HepG2 (cell line): ENCODE results near the gene STK40. TPM values are rescaled to one million over a fixed set of nuclear protein-coding genes. Genes with fewer than 3 reads are reported as not detected.

Experiments
- ATAC-seq: fragments of 200-7000 bp; cut with Tn5 transposase; 3 replicates; pipeline ENCODE4 v1.9.1; 2020; ENCODE audit warnings: mild to moderate bottlenecking, moderate library complexity
- BruUV-seq: library from RNA; stranded (reverse); fragments of 400-500 nt; replicated peaks from 2 replicates; lab custom pipeline; 2021; lab: Mats Ljungman, UMichigan
- CTCF ChIA-PET: fragments of 300-600 bp; formaldehyde crosslinking; extraction: SDS; loops from one replicate; lab custom pipeline; 2021; ENCODE audit warnings: low total read pairs, inconsistent platforms, low intra/inter-chr PET ratio; lab: Yijun Ruan, JAX
- POLR2A ChIA-PET: fragments of 350-600 bp; sonication (Branson Sonifier 250); formaldehyde crosslinking; loops from one replicate; lab custom pipeline; 2020; ENCODE audit warnings: antibody characterized with exemption, inconsistent platforms; lab: Yijun Ruan, JAX
- DNase-seq: peaks from one replicate; pipeline ENCODE4 v3.0.0-alpha.2; 2015; ENCODE audit warnings: low spot score
- FAIRE-seq: peaks from 3 replicates; lab custom pipeline; 2011; peaks lifted over from hg19 to GRCh38; lab: Jason Lieb, UNC
- H2AFZ ChIP-seq: one replicate; pipeline ENCODE4 v1.6.1; 2011; ENCODE audit warnings: low read length, inconsistent platforms
- H3K27ac ChIP-seq: fragments of 300-600 bp; 3 replicates; pipeline ENCODE4 v1.8.0; 2011; ENCODE audit warnings: mixed run types, mild to moderate bottlenecking, mixed read lengths, low read length, inconsistent platforms; ENCODE audit not compliant: insufficient read depth; ENCODE audit errors: extremely low read length
- H3K27me3 ChIP-seq, 2 experiments: fragments of 200-600 bp in 1 of 2; 2 replicates in 1 of 2; 3 replicates in 1 of 2; pipeline versions ENCODE4 v1.6.0 to v1.8.0; 2011; ENCODE audit warnings: low read length in 2 of 2, mild to moderate bottlenecking in 2 of 2, moderate library complexity in 2 of 2, inconsistent platforms in 1 of 2; ENCODE audit not compliant: insufficient read depth in 2 of 2, control insufficient read depth in 1 of 2
- H3K36me3 ChIP-seq, 2 experiments: fragments of 200-600 bp in 1 of 2; replicated peaks in 1 of 2; 2 replicates in 1 of 2; 3 replicates in 1 of 2; pipeline versions ENCODE4 v1.5.1 to v1.8.0; 2011; ENCODE audit warnings: low read length in 2 of 2, inconsistent platforms in 1 of 2; ENCODE audit not compliant: insufficient read depth in 2 of 2, control insufficient read depth in 1 of 2
- H3K4me1 ChIP-seq: 2 replicates; pipeline ENCODE4 v1.5.1; 2012; ENCODE audit warnings: low read length, inconsistent platforms; ENCODE audit not compliant: insufficient read depth
- H3K4me2 ChIP-seq: 2 replicates; pipeline ENCODE4 v1.6.0; 2011; ENCODE audit warnings: low read depth, low read length, inconsistent platforms
- H3K4me3 ChIP-seq, 3 experiments: fragments of 200-600 bp in 1 of 3; sonication (generic), shearing (Covaris generic) in 1 of 3; replicated peaks in 1 of 3; 2 replicates each; pipeline ENCODE4 v1.5.1; 2011 to 2016; ENCODE audit warnings: low read length in 3 of 3, inconsistent platforms in 2 of 3, low read depth in 2 of 3, mild to moderate bottlenecking in 2 of 3, control low read depth in 1 of 3, mixed read lengths in 1 of 3; ENCODE audit not compliant: insufficient read depth in 1 of 3
- H3K79me2 ChIP-seq: one replicate; pipeline ENCODE4 v1.6.1; 2011; ENCODE audit warnings: low read length, inconsistent platforms; ENCODE audit not compliant: insufficient read depth
- H3K9ac ChIP-seq: 2 replicates; pipeline ENCODE4 v1.6.0; 2011; ENCODE audit warnings: mild to moderate bottlenecking, low read depth, low read length, inconsistent platforms; ENCODE audit not compliant: insufficient read depth
- H3K9me3 ChIP-seq: 2 replicates; pipeline ENCODE4 v1.5.1; 2012; ENCODE audit warnings: mild to moderate bottlenecking, low read length
- H4K20me1 ChIP-seq: 2 replicates; pipeline ENCODE4 v1.6.0; 2011; ENCODE audit warnings: inconsistent platforms, mild to moderate bottlenecking, low read length, moderate library complexity; ENCODE audit not compliant: insufficient read depth
- MAF1 ChIP-seq: sonication (generic); formaldehyde crosslinking; IDR thresholded peaks from 2 replicates; pipeline ENCODE4 v1.5.0; 2020; ENCODE audit warnings: missing genetic modification reagents, borderline replicate concordance
- MYC ChIP-seq: sonication (generic); formaldehyde crosslinking; IDR thresholded peaks from 2 replicates; pipeline ENCODE4 v1.9.0; 2021; ENCODE audit warnings: missing genetic modification reagents, borderline replicate concordance
- NAIF1 ChIP-seq: sonication (generic); formaldehyde crosslinking; IDR thresholded peaks from 2 replicates; pipeline ENCODE4 v1.5.0; 2020; ENCODE audit warnings: mild to moderate bottlenecking, missing genetic modification reagents, borderline replicate concordance
- NR2F6 ChIP-seq, 2 experiments: IDR thresholded peaks; 2 replicates each; pipeline ENCODE4 v1.6.1; 2016; ENCODE audit warnings: antibody characterized with exemption in 1 of 2, mild to moderate bottlenecking in 1 of 2
- PHF20 ChIP-seq: sonication (generic); formaldehyde crosslinking; IDR thresholded peaks from 2 replicates; pipeline ENCODE4 v1.5.0; 2020; ENCODE audit warnings: mild to moderate bottlenecking, missing genetic modification reagents
- REL ChIP-seq: sonication (generic); formaldehyde crosslinking; conservative IDR thresholded peaks from 2 replicates; pipeline ENCODE4 v1.8.0; 2022; ENCODE audit warnings: mild to moderate bottlenecking, missing genetic modification reagents, moderate library complexity
- SP4 ChIP-seq: sonication (generic); formaldehyde crosslinking; IDR thresholded peaks from 2 replicates; pipeline ENCODE4 v1.8.1; 2023; ENCODE audit warnings: mild to moderate bottlenecking, missing genetic modification reagents
- WGBS: methylation state at CpG from one replicate; pipeline ENCODE4 v1.1.6; 2017; ENCODE audit warnings: low lambda C conversion rate; 5-methylcytosine and 5-hydroxymethylcytosine counted together
- in situ Hi-C: cut with HindIII; loops from 2 replicates; pipeline ENCODE4 v1.10.0; 2017; ENCODE audit warnings: low pct_unique_long_range_greater_than_20kb; ENCODE audit not compliant: extremely low pct_ligation_motif_present
- intact Hi-C: fragments of 100-400 bp; cut with micrococcal nuclease; formaldehyde crosslinking; loops from one replicate; pipeline ENCODE4 v1.10.0; 2022; ENCODE audit not compliant: unreplicated experiment
- polyA plus RNA-seq, 8 experiments: library from polyadenylated mRNA; depleted of rRNA in 3 of 8; stranded (reverse) in 7 of 8; unstranded in 1 of 8; fragments of >200 nt; fragmentation: Illumina TruSeq in 4 of 8; extraction: Trizol in 4 of 8; gene quantifications; 2 replicates each; pipeline versions ENCODE4 v1.2.1 to v1.2.3, GENCODE V29; 2011 to 2016; ENCODE audit warnings: low read depth in 4 of 8, missing spikeins in 1 of 8, mixed read lengths in 1 of 8; ENCODE audit not compliant: insufficient read depth in 1 of 8
- total RNA-seq, 5 experiments: library from RNA; depleted of rRNA; stranded (reverse); fragments of >200 nt; fragmentation: Illumina TruSeq; extraction: Trizol; gene quantifications; 2 replicates each; pipeline ENCODE4 v1.2.3, GENCODE V29; 2016; ENCODE audit warnings: low read depth in 1 of 5
- TF ChIP-seq, protein P1 (sequence below): sonication (generic); formaldehyde crosslinking; IDR thresholded peaks from 2 replicates; pipeline ENCODE4 v1.4.0; 2020; ENCODE audit warnings: missing genetic modification reagents
- TF ChIP-seq, protein P2 (sequence below), 2 experiments: sonication (generic) in 1 of 2; formaldehyde crosslinking in 1 of 2; IDR thresholded peaks; 2 replicates each; pipeline versions ENCODE4 v1.4.0 to v1.6.1; 2016 to 2020; ENCODE audit warnings: borderline replicate concordance in 1 of 2, low read depth in 1 of 2, mild to moderate bottlenecking in 1 of 2, missing genetic modification reagents in 1 of 2
- TF ChIP-seq, protein P3 (sequence below): IDR thresholded peaks from 2 replicates; pipeline ENCODE4 v1.4.0; 2020; ENCODE audit warnings: mild to moderate bottlenecking, missing genetic modification reagents

Gene STK40
- total and polyA plus RNA-seq, 2 of the 13 experiments (the other 11 are each of a cell fraction or from before 2014, with no cell fraction given): 33.8 to 35.1 TPM

DNA sequence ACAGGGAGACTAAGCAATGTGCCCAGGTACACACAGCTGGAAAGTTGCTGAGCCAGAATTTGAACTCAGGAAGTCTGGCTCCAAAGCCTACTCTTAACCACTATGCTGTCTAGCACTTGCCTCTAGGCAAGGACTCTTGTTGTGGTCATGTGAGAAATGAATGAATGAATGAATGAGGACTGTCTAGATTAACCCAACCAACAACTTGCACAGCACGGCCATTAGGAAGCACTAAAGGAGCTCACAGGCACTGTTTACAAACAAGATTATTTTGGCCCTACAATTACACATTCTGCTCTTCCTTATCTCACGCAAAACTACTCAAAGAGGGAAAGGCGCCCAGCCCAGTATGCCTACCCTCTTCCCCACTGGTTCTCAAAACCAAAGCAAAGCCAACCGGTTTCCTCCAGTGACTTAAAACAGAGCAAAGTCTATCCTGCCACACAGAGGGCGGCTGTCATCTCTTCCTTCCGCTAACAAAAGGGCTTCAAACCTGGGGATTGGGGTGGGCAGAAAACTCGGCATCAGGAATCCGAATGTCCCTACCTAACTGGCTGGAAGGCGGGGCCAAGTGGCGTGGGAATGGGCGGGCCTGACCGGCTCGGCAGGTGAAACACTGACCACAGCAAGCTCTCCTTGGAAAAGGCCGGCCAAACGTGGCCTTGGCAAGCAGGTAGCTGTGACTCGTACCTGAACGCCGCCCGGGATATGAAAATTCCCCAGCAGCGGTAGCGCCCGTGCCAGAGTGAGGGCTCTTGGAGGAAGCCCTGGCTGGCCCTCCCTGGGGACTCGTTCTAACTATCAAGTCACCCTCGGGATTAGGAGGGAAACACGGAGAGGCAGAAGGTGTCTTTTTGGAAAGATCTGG lies 948 bp downstream of the STK40 start:
- peak; percentile 49 for ATAC-seq
- BruUV-seq: TSS peak; percentile 68
- peak overlapping the region; percentile 97 for H3K27ac ChIP-seq
- peak overlapping the region; percentile 92 to 98 (median 97) for H3K4me3 ChIP-seq
- CTCF ChIA-PET: no interaction called here
- peaks cover 10% of the 10 kb centered on the region for H4K20me1 ChIP-seq
- FAIRE-seq: peak; percentile 94
- H3K79me2 ChIP-seq: peaks cover 55% of the 10 kb centered on the region
- no peak overlapping the region for H2AFZ ChIP-seq
- H3K9ac ChIP-seq: peak overlapping the region; percentile 96
- in situ Hi-C loops (no loop called here), intact Hi-C loops (loop anchor here (5.0 kb wide), 1 partner anchor 38 kb away; no protein-coding TSS in a partner anchor)
- POLR2A ChIA-PET: interaction anchor here (0.9 to 9.5 kb wide), 5 partner anchors 14 to 161 kb away, joined by 3 to 391 read pairs (median 6); partner anchors contain the start of genes EVA1B, LSM10, MRPS15 and THRAP3
- peak overlapping the region; percentile 98 for H3K4me2 ChIP-seq
- peaks cover 68% of the 10 kb centered on the region for H3K4me1 ChIP-seq
- H3K36me3 ChIP-seq: peaks cover 0 to 3% of the 10 kb centered on the region in 2 experiments; a peak in 3 of 5 replicates
- under 1% methylated on average over 15 of the region's 25 CpGs for WGBS
- no peaks in the 10 kb centered on the region; a peak in 1 of 5 replicates for H3K27me3 ChIP-seq
- peak; percentile 89 for DNase-seq
- no peaks in the 10 kb centered on the region for H3K9me3 ChIP-seq
- peak; percentile 41; the same call in 1 of the 2 replicates for TF ChIP-seq MYC (CRISPR knock-in tag)
- TF ChIP-seq PHF20 (CRISPR knock-in tag): peak; percentile 60; the same call in 1 of the 2 replicates
- no peak for TF ChIP-seq REL (CRISPR knock-in tag)
- peak; percentile 43; the same call in 1 of the 2 replicates for TF ChIP-seq SP4 (CRISPR knock-in tag)
- TF ChIP-seq, protein P1, sequence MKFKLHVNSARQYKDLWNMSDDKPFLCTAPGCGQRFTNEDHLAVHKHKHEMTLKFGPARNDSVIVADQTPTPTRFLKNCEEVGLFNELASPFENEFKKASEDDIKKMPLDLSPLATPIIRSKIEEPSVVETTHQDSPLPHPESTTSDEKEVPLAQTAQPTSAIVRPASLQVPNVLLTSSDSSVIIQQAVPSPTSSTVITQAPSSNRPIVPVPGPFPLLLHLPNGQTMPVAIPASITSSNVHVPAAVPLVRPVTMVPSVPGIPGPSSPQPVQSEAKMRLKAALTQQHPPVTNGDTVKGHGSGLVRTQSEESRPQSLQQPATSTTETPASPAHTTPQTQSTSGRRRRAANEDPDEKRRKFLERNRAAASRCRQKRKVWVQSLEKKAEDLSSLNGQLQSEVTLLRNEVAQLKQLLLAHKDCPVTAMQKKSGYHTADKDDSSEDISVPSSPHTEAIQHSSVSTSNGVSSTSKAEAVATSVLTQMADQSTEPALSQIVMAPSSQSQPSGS: no peak; the same call in 1 of the 2 replicates
- 0 out of 2 replicates have a peak, but pooled peaks have one; percentile 17 for TF ChIP-seq MAF1 (CRISPR knock-in tag)
- TF ChIP-seq NAIF1 (CRISPR knock-in tag): no peak
- no peak for TF ChIP-seq NR2F6 (IDR thresholded peaks at IDR 0.05)
- TF ChIP-seq NR2F6 (CRISPR knock-in tag; IDR thresholded peaks at IDR 0.05): peak; percentile 38; the same call in 1 of the 2 replicates
- TF ChIP-seq, protein P2, sequence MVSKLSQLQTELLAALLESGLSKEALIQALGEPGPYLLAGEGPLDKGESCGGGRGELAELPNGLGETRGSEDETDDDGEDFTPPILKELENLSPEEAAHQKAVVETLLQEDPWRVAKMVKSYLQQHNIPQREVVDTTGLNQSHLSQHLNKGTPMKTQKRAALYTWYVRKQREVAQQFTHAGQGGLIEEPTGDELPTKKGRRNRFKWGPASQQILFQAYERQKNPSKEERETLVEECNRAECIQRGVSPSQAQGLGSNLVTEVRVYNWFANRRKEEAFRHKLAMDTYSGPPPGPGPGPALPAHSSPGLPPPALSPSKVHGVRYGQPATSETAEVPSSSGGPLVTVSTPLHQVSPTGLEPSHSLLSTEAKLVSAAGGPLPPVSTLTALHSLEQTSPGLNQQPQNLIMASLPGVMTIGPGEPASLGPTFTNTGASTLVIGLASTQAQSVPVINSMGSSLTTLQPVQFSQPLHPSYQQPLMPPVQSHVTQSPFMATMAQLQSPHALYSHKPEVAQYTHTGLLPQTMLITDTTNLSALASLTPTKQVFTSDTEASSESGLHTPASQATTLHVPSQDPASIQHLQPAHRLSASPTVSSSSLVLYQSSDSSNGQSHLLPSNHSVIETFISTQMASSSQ (IDR thresholded peaks at IDR 0.05; ENCODE audit: low read depth): no peak
- TF ChIP-seq, protein P2 (CRISPR knock-in tag; IDR thresholded peaks at IDR 0.05; ENCODE audit: borderline replicate concordance): peak; percentile 20; the same call in 1 of the 2 replicates
- TF ChIP-seq, protein P3, sequence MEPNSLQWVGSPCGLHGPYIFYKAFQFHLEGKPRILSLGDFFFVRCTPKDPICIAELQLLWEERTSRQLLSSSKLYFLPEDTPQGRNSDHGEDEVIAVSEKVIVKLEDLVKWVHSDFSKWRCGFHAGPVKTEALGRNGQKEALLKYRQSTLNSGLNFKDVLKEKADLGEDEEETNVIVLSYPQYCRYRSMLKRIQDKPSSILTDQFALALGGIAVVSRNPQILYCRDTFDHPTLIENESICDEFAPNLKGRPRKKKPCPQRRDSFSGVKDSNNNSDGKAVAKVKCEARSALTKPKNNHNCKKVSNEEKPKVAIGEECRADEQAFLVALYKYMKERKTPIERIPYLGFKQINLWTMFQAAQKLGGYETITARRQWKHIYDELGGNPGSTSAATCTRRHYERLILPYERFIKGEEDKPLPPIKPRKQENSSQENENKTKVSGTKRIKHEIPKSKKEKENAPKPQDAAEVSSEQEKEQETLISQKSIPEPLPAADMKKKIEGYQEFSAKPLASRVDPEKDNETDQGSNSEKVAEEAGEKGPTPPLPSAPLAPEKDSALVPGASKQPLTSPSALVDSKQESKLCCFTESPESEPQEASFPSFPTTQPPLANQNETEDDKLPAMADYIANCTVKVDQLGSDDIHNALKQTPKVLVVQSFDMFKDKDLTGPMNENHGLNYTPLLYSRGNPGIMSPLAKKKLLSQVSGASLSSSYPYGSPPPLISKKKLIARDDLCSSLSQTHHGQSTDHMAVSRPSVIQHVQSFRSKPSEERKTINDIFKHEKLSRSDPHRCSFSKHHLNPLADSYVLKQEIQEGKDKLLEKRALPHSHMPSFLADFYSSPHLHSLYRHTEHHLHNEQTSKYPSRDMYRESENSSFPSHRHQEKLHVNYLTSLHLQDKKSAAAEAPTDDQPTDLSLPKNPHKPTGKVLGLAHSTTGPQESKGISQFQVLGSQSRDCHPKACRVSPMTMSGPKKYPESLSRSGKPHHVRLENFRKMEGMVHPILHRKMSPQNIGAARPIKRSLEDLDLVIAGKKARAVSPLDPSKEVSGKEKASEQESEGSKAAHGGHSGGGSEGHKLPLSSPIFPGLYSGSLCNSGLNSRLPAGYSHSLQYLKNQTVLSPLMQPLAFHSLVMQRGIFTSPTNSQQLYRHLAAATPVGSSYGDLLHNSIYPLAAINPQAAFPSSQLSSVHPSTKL (CRISPR knock-in tag): no peak; the same call in 1 of the 2 replicates
